ENCODE measurements around the gene CDH13.

Gene CDH13

GRCh38 chr16:83409347-83409746 lies 782.6 kb downstream of the CDH13 start:
- Histone ChIP-seq H3K9ac (ENCODE audit: low read length) (no peak overlapping the region), H3K27ac (ENCODE audit: low read depth, low read length) (no peak overlapping the region), H3K9me3 (ENCODE audit: control insufficient read depth, insufficient read depth, low read depth, low read length) (no peaks in the 10 kb centered on the region), H3K36me3 (ENCODE audit: control insufficient read depth, insufficient read depth, low read length) (no peaks in the 10 kb centered on the region), H3K27me3 (ENCODE audit: control insufficient read depth, insufficient read depth, low read length) (peaks cover under 1% of the 10 kb centered on the region; the same call in 1 of the 2 replicates), H3K4me3 (ENCODE audit: low read depth, low read length) (no peak overlapping the region), H3K4me1 (ENCODE audit: control insufficient read depth, insufficient read depth, low read length) (no peaks in the 10 kb centered on the region)

- no peak overlapping the region for H3K9ac ChIP-seq (ENCODE audit: low read length)
- H3K9me3 ChIP-seq (ENCODE audit: control insufficient read depth, insufficient read depth, low read depth, low read length) = no peaks in the 10 kb centered on the region
- H3K36me3 ChIP-seq (ENCODE audit: control insufficient read depth, insufficient read depth, low read length) = no peaks in the 10 kb centered on the region
- H3K27me3 ChIP-seq (ENCODE audit: control insufficient read depth, insufficient read depth, low read length) = peaks cover 3% of the 10 kb centered on the region; the same call in 1 of the 2 replicates
- H3K27ac ChIP-seq (ENCODE audit: low read depth, low read length) = no peak overlapping the region
- no peak overlapping the region for H3K4me3 ChIP-seq (ENCODE audit: low read depth, low read length)
- H3K4me1 ChIP-seq (ENCODE audit: control insufficient read depth, insufficient read depth, low read length) = no peaks in the 10 kb centered on the region
Measured at GRCh38 chr16:83418565-83418964, 791.8 kb downstream of the CDH13 start.

- Histone ChIP-seq H3K4me3 (ENCODE audit: low read depth, low read length) (no peak overlapping the region), H3K27me3 (ENCODE audit: control insufficient read depth, insufficient read depth, low read length) (peaks cover 5% of the 10 kb centered on the region; the same call in 1 of the 2 replicates), H3K9ac (ENCODE audit: low read length) (no peak overlapping the region), H3K9me3 (ENCODE audit: control insufficient read depth, insufficient read depth, low read depth, low read length) (no peaks in the 10 kb centered on the region), H3K27ac (ENCODE audit: low read depth, low read length) (no peak overlapping the region), H3K36me3 (ENCODE audit: control insufficient read depth, insufficient read depth, low read length) (no peaks in the 10 kb centered on the region), H3K4me1 (ENCODE audit: control insufficient read depth, insufficient read depth, low read length) (no peaks in the 10 kb centered on the region)
Measured at GRCh38 chr16:83420206-83420760, 793.5 kb downstream of the CDH13 start.

- no peak overlapping the region for H3K27ac ChIP-seq (ENCODE audit: low read depth, low read length)
- H3K9me3 ChIP-seq (ENCODE audit: control insufficient read depth, insufficient read depth, low read depth, low read length) = no peaks in the 10 kb centered on the region
- no peaks in the 10 kb centered on the region for H3K27me3 ChIP-seq (ENCODE audit: control insufficient read depth, insufficient read depth, low read length)
- no peak overlapping the region for H3K9ac ChIP-seq (ENCODE audit: low read length)
- H3K36me3 ChIP-seq (ENCODE audit: control insufficient read depth, insufficient read depth, low read length) = no peaks in the 10 kb centered on the region
- H3K4me1 ChIP-seq (ENCODE audit: control insufficient read depth, insufficient read depth, low read length) = no peaks in the 10 kb centered on the region
- H3K4me3 ChIP-seq (ENCODE audit: low read depth, low read length) = no peak overlapping the region
Measured at GRCh38 chr16:83433201-83433600, 806.4 kb downstream of the CDH13 start.

GRCh38 chr16:83437036-83437435 lies 810.3 kb downstream of the CDH13 start:
- Histone ChIP-seq H3K27ac (ENCODE audit: low read depth, low read length) (no peak overlapping the region), H3K4me1 (ENCODE audit: control insufficient read depth, insufficient read depth, low read length) (no peaks in the 10 kb centered on the region), H3K36me3 (ENCODE audit: control insufficient read depth, insufficient read depth, low read length) (no peaks in the 10 kb centered on the region), H3K9me3 (ENCODE audit: control insufficient read depth, insufficient read depth, low read depth, low read length) (no peaks in the 10 kb centered on the region), H3K27me3 (ENCODE audit: control insufficient read depth, insufficient read depth, low read length) (no peaks in the 10 kb centered on the region), H3K4me3 (ENCODE audit: low read depth, low read length) (no peak overlapping the region), H3K9ac (ENCODE audit: low read length) (no peak overlapping the region)

- Histone ChIP-seq H3K9me3 (ENCODE audit: control insufficient read depth, insufficient read depth, low read depth, low read length) (no peaks in the 10 kb centered on the region), H3K36me3 (ENCODE audit: control insufficient read depth, insufficient read depth, low read length) (no peaks in the 10 kb centered on the region), H3K27ac (ENCODE audit: low read depth, low read length) (no peak overlapping the region), H3K4me3 (ENCODE audit: low read depth, low read length) (no peak overlapping the region), H3K4me1 (ENCODE audit: control insufficient read depth, insufficient read depth, low read length) (no peaks in the 10 kb centered on the region), H3K27me3 (ENCODE audit: control insufficient read depth, insufficient read depth, low read length) (no peaks in the 10 kb centered on the region), H3K9ac (ENCODE audit: low read length) (no peak overlapping the region)
Measured at GRCh38 chr16:83438326-83438725, 811.6 kb downstream of the CDH13 start.

GRCh38 chr16:83439412-83439811 lies 812.6 kb downstream of the CDH13 start:
- H3K36me3 ChIP-seq (ENCODE audit: control insufficient read depth, insufficient read depth, low read length) = no peaks in the 10 kb centered on the region
- no peaks in the 10 kb centered on the region for H3K4me1 ChIP-seq (ENCODE audit: control insufficient read depth, insufficient read depth, low read length)
- no peak overlapping the region for H3K27ac ChIP-seq (ENCODE audit: low read depth, low read length)
- H3K9me3 ChIP-seq (ENCODE audit: control insufficient read depth, insufficient read depth, low read depth, low read length) = no peaks in the 10 kb centered on the region
- H3K4me3 ChIP-seq (ENCODE audit: low read depth, low read length) = no peak overlapping the region
- no peak overlapping the region for H3K9ac ChIP-seq (ENCODE audit: low read length)
- H3K27me3 ChIP-seq (ENCODE audit: control insufficient read depth, insufficient read depth, low read length) = no peaks in the 10 kb centered on the region

- no peak overlapping the region for H3K4me3 ChIP-seq (ENCODE audit: low read depth, low read length)
- H3K9ac ChIP-seq (ENCODE audit: low read length) = no peak overlapping the region
- H3K4me1 ChIP-seq (ENCODE audit: control insufficient read depth, insufficient read depth, low read length) = no peaks in the 10 kb centered on the region; the same call in 1 of the 2 replicates
- H3K9me3 ChIP-seq (ENCODE audit: control insufficient read depth, insufficient read depth, low read depth, low read length) = no peaks in the 10 kb centered on the region
- no peaks in the 10 kb centered on the region for H3K27me3 ChIP-seq (ENCODE audit: control insufficient read depth, insufficient read depth, low read length)
- no peak overlapping the region for H3K27ac ChIP-seq (ENCODE audit: low read depth, low read length)
- H3K36me3 ChIP-seq (ENCODE audit: control insufficient read depth, insufficient read depth, low read length) = no peaks in the 10 kb centered on the region
Measured at GRCh38 chr16:83441517-83441916, 814.7 kb downstream of the CDH13 start.

GRCh38 chr16:83443972-83444371 lies 817.2 kb downstream of the CDH13 start:
- no peaks in the 10 kb centered on the region for H3K9me3 ChIP-seq (ENCODE audit: control insufficient read depth, insufficient read depth, low read depth, low read length)
- H3K4me1 ChIP-seq (ENCODE audit: control insufficient read depth, insufficient read depth, low read length) = no peaks in the 10 kb centered on the region; the same call in 1 of the 2 replicates
- no peaks in the 10 kb centered on the region for H3K27me3 ChIP-seq (ENCODE audit: control insufficient read depth, insufficient read depth, low read length)
- no peaks in the 10 kb centered on the region for H3K36me3 ChIP-seq (ENCODE audit: control insufficient read depth, insufficient read depth, low read length)
- no peak overlapping the region for H3K4me3 ChIP-seq (ENCODE audit: low read depth, low read length)
- H3K27ac ChIP-seq (ENCODE audit: low read depth, low read length) = no peak overlapping the region
- H3K9ac ChIP-seq (ENCODE audit: low read length) = no peak overlapping the region

GRCh38 chr16:83447560-83447959 lies 820.8 kb downstream of the CDH13 start:
- no peak overlapping the region for H3K9ac ChIP-seq (ENCODE audit: low read length)
- no peaks in the 10 kb centered on the region; the same call in 1 of the 2 replicates for H3K4me1 ChIP-seq (ENCODE audit: control insufficient read depth, insufficient read depth, low read length)
- no peaks in the 10 kb centered on the region for H3K27me3 ChIP-seq (ENCODE audit: control insufficient read depth, insufficient read depth, low read length)
- H3K9me3 ChIP-seq (ENCODE audit: control insufficient read depth, insufficient read depth, low read depth, low read length) = no peaks in the 10 kb centered on the region
- H3K4me3 ChIP-seq (ENCODE audit: low read depth, low read length) = no peak overlapping the region
- no peaks in the 10 kb centered on the region for H3K36me3 ChIP-seq (ENCODE audit: control insufficient read depth, insufficient read depth, low read length)
- H3K27ac ChIP-seq (ENCODE audit: low read depth, low read length) = no peak overlapping the region

- H3K27ac ChIP-seq (ENCODE audit: low read depth, low read length) = no peak overlapping the region
- no peaks in the 10 kb centered on the region for H3K36me3 ChIP-seq (ENCODE audit: control insufficient read depth, insufficient read depth, low read length)
- no peaks in the 10 kb centered on the region; the same call in 1 of the 2 replicates for H3K4me1 ChIP-seq (ENCODE audit: control insufficient read depth, insufficient read depth, low read length)
- no peaks in the 10 kb centered on the region for H3K9me3 ChIP-seq (ENCODE audit: control insufficient read depth, insufficient read depth, low read depth, low read length)
- H3K27me3 ChIP-seq (ENCODE audit: control insufficient read depth, insufficient read depth, low read length) = no peaks in the 10 kb centered on the region
- no peak overlapping the region for H3K4me3 ChIP-seq (ENCODE audit: low read depth, low read length)
- H3K9ac ChIP-seq (ENCODE audit: low read length) = no peak overlapping the region
Measured at GRCh38 chr16:83449861-83450260, 823.1 kb downstream of the CDH13 start.
